ENCODE results near the gene PRKAG2. TPM values are rescaled to one million over a fixed set of nuclear protein-coding genes. Genes with fewer than 3 reads are reported as not detected.

PRKAG2 gene
- total and polyA plus RNA-seq, 8 donors: 19.9 to 302 (median 60.9) TPM

DNA sequence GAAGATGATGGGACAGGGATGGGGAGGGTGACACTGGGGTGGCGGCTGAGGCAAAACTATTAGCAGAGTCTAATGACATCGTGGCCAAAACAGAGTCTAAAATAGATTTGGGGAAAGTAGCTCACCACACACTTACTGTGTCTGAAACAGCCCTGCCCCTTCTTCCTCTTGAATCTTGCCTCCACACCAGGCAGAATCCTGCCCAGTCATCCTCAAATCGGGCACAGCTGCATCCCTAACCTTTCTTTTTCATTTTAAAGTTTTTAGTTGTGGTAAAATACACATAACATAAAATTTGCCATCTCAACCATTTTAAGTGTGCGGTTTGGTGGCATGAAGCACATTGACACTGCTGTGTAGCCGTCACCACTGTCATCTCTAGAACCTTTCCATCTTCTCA lies 90.0 kb downstream of the PRKAG2 start:
- TF ChIP-seq EP300 (IDR thresholded peaks at IDR 0.05) (no peak), POLR2AphosphoS5 (IDR thresholded peaks at IDR 0.05) (no peak), POLR2A (IDR thresholded peaks at IDR 0.05) (no peak)
- TF ChIP-seq, protein P1, sequence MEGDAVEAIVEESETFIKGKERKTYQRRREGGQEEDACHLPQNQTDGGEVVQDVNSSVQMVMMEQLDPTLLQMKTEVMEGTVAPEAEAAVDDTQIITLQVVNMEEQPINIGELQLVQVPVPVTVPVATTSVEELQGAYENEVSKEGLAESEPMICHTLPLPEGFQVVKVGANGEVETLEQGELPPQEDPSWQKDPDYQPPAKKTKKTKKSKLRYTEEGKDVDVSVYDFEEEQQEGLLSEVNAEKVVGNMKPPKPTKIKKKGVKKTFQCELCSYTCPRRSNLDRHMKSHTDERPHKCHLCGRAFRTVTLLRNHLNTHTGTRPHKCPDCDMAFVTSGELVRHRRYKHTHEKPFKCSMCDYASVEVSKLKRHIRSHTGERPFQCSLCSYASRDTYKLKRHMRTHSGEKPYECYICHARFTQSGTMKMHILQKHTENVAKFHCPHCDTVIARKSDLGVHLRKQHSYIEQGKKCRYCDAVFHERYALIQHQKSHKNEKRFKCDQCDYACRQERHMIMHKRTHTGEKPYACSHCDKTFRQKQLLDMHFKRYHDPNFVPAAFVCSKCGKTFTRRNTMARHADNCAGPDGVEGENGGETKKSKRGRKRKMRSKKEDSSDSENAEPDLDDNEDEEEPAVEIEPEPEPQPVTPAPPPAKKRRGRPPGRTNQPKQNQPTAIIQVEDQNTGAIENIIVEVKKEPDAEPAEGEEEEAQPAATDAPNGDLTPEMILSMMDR (IDR thresholded peaks at IDR 0.05): no peak
- Histone ChIP-seq H3K36me3 (peaks cover 0 to 20% (median 16%) of the 10 kb centered on the region in 4 donors), H3K4me1 (peaks cover 7 to 16% (median 14%) of the 10 kb centered on the region in 4 donors), H3K9me3 (no peaks in the 10 kb centered on the region), H3K27me3 (no peaks in the 10 kb centered on the region), H3K27ac (no peak overlapping the region), H3K4me3 (no peak overlapping the region)
- intact Hi-C loops (cut with DNase I; ENCODE audit: low total_unique reads): loop anchor here (10.0 kb wide), 1 partner anchor 148 kb away; no protein-coding TSS in a partner anchor
- DNase-seq: no peak
- WGBS, 5 donors: 79 to 88% (median 84%) methylated on average over 5 of the region's 5 CpGs

DNA sequence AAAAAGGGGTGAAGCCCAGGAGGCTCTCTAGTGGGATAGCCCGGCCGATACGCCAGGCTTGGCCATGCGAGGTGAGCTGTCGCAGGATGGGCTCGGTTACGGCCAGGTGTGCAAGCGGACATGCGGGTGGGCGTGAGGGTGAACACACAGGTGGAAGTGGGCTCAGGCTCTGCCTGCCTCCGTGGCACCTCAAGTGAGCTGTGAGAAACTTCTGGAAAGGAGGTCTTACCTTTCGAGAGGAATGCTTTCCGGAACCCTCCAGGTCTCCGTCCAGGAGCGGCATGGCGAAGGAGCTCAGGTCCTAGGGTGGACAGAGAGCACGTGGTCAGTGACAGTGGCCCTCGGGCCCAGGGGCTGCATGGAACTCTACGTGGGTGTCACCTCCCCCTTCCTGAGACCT lies 90.7 kb downstream of the PRKAG2 start:
- intact Hi-C loops (cut with DNase I; ENCODE audit: low total_unique reads): loop anchor here (10.0 kb wide), 1 partner anchor 149 kb away; no protein-coding TSS in a partner anchor
- no peak for TF ChIP-seq POLR2A (IDR thresholded peaks at IDR 0.05)
- TF ChIP-seq, protein P1 (IDR thresholded peaks at IDR 0.05): no peak
- TF ChIP-seq POLR2AphosphoS5 (IDR thresholded peaks at IDR 0.05): no peak
- no peak for TF ChIP-seq EP300 (IDR thresholded peaks at IDR 0.05)
- DNase-seq: no peak
- H3K36me3 ChIP-seq: peaks cover 0 to 23% (median 19%) of the 10 kb centered on the region in 4 donors
- peaks cover 7 to 14% (median 12%) of the 10 kb centered on the region in 4 donors for H3K4me1 ChIP-seq
- WGBS, 5 donors: 91 to 98% (median 96%) methylated on average over 17 to 19 of the region's 19 CpGs
- no peaks in the 10 kb centered on the region for H3K27me3 ChIP-seq
- no peak overlapping the region for H3K4me3 ChIP-seq
- no peaks in the 10 kb centered on the region for H3K9me3 ChIP-seq
- H3K27ac ChIP-seq: no peak overlapping the region

DNA sequence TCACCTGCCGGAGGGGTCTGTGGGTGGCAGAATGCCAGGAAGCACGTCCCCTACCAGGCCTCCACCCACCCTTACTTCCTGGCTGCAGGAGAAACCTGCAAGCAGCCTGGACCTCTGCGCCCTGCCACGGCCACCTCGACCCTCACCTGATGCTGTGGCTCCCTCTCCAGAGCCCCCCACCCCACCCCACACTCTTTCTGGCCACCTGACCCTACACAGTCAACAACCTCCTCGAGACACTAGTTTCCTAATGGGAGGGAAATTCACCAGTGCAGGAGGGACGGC lies 91.3 kb downstream of the PRKAG2 start:
- WGBS, 5 donors: 82 to 92% (median 84%) methylated on average over 5 to 7 of the region's 7 CpGs
- no peak overlapping the region for H3K27ac ChIP-seq
- H3K9me3 ChIP-seq: no peaks in the 10 kb centered on the region
- H3K4me1 ChIP-seq: peaks cover 7 to 14% (median 12%) of the 10 kb centered on the region in 4 donors
- no peak overlapping the region for H3K4me3 ChIP-seq
- no peaks in the 10 kb centered on the region for H3K27me3 ChIP-seq
- TF ChIP-seq, protein P1 (IDR thresholded peaks at IDR 0.05): no peak
- no peak for TF ChIP-seq EP300 (IDR thresholded peaks at IDR 0.05)
- TF ChIP-seq POLR2AphosphoS5 (IDR thresholded peaks at IDR 0.05): no peak
- TF ChIP-seq POLR2A (IDR thresholded peaks at IDR 0.05): no peak
- H3K36me3 ChIP-seq: peaks cover 6 to 29% (median 25%) of the 10 kb centered on the region in 4 donors
- DNase-seq: no peak
- intact Hi-C loops (cut with DNase I; ENCODE audit: low total_unique reads): loop anchor here (10.0 kb wide), 1 partner anchor 149 kb away; no protein-coding TSS in a partner anchor

DNA sequence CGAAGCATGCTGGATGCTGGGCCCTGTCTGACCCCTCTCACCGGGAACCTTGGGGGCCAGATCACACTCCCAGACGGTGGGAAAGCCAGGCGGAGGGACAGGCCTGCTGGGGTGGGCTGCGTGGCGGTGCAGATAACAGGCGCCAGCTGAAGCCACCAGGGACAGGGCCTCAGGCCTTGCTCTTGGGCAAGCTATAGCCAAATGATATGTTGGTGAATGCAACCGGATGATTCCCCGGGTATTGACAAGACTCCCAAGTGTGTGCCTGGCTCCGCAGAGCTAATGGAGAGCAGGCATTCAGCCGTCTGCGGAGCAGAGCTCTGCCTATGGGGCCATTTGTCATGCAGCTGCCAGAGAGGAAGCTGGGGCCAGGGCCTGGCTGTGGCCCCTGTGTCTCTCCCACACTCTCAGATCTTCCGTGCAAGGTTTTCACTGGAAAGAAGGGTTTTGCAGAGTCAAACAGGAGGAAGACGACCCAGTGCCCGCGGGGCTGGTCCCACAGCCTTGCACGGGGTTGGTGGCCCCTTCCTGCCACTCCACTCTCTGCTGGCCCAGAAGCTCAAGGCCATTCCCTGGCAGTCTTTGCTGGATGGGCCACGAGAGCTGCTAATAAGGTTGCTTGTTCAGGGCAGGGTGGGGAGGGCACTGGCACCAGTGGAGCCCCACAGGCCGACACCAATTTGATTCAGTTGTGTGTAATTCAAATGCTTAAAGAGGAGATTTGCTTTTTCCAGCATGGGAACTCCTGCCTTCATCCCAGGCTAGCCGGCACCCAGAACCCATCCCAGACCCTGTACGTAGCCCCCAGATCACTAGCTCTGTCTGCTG lies 91.8 kb downstream of the PRKAG2 start:
- no peak for TF ChIP-seq EP300 (IDR thresholded peaks at IDR 0.05)
- no peak for TF ChIP-seq POLR2A (IDR thresholded peaks at IDR 0.05)
- no peak for TF ChIP-seq POLR2AphosphoS5 (IDR thresholded peaks at IDR 0.05)
- TF ChIP-seq, protein P1 (IDR thresholded peaks at IDR 0.05): no peak
- H3K4me1 ChIP-seq: peaks cover 7 to 14% (median 12%) of the 10 kb centered on the region in 4 donors
- intact Hi-C loops (cut with DNase I; ENCODE audit: low total_unique reads): loop anchor here (10.0 kb wide), 1 partner anchor 150 kb away; no protein-coding TSS in a partner anchor
- WGBS, 5 donors: 87 to 94% (median 92%) methylated on average over 16 to 21 of the region's 21 CpGs
- no peak overlapping the region for H3K4me3 ChIP-seq
- no peak overlapping the region for H3K27ac ChIP-seq
- no peaks in the 10 kb centered on the region for H3K27me3 ChIP-seq
- H3K36me3 ChIP-seq: peaks cover 8 to 35% (median 30%) of the 10 kb centered on the region in 4 donors
- no peaks in the 10 kb centered on the region for H3K9me3 ChIP-seq
- no peak for DNase-seq
